Left ventricle myocardium inferior (tissue), 1 donor: ENCODE measurements around the gene GRIN2C. TPM values are rescaled to one million over a fixed set of nuclear protein-coding genes. Genes with fewer than 3 reads are reported as not detected.

Source experiments
- DNase-seq: peaks from one replicate; pipeline ENCODE4 v3.0.0-alpha.2; 2020
- H3K27ac ChIP-seq: fragments of 200-600 bp; replicated peaks from 2 replicates; pipeline ENCODE4 v1.8.0; 2021
- H3K27me3 ChIP-seq: fragments of 200-600 bp; 2 replicates; pipeline ENCODE4 v1.8.0; 2021; ENCODE audit warnings: low read depth
- H3K36me3 ChIP-seq: fragments of 200-600 bp; 2 replicates; pipeline ENCODE4 v1.8.0; 2021
- H3K4me1 ChIP-seq: fragments of 200-600 bp; 2 replicates; pipeline ENCODE4 v1.8.0; 2021
- H3K4me3 ChIP-seq: fragments of 200-600 bp; 2 replicates; pipeline ENCODE4 v1.8.0; 2021; ENCODE audit warnings: mild to moderate bottlenecking, moderate library complexity
- H3K9me3 ChIP-seq: fragments of 200-600 bp; replicated peaks from 2 replicates; pipeline ENCODE4 v1.8.0; 2021
- intact Hi-C: fragments of 100-400 bp; cut with micrococcal nuclease; formaldehyde crosslinking; loops from one replicate; pipeline ENCODE4 v1.11.0; 2022
- total RNA-seq: library from RNA; stranded (reverse); fragmentation: NEBNext Ultra II Directional; extraction: Animal tissue kit (Norgen Biotek cat#: 25700); gene quantifications from one replicate; pipeline ENCODE4 v1.2.1, GENCODE V29; 2021
- TF ChIP-seq, protein P1 (sequence below): fragments of 200-600 bp; IDR thresholded peaks from 2 replicates; pipeline ENCODE4 v1.8.0; 2021; ENCODE audit warnings: antibody characterized with exemption, mild to moderate bottlenecking, borderline replicate concordance
- donor health status: DM: no; HTN: yes; CAD: no; lungs with severe emphysema.

Gene GRIN2C
- total RNA-seq, 1 donor from 2014 or later: 0.52 TPM

- TF ChIP-seq, protein P1, sequence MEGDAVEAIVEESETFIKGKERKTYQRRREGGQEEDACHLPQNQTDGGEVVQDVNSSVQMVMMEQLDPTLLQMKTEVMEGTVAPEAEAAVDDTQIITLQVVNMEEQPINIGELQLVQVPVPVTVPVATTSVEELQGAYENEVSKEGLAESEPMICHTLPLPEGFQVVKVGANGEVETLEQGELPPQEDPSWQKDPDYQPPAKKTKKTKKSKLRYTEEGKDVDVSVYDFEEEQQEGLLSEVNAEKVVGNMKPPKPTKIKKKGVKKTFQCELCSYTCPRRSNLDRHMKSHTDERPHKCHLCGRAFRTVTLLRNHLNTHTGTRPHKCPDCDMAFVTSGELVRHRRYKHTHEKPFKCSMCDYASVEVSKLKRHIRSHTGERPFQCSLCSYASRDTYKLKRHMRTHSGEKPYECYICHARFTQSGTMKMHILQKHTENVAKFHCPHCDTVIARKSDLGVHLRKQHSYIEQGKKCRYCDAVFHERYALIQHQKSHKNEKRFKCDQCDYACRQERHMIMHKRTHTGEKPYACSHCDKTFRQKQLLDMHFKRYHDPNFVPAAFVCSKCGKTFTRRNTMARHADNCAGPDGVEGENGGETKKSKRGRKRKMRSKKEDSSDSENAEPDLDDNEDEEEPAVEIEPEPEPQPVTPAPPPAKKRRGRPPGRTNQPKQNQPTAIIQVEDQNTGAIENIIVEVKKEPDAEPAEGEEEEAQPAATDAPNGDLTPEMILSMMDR: no peak
- H3K27ac ChIP-seq: no peak overlapping the region
- DNase-seq: no peak
- intact Hi-C loops: no loop called here
- no peaks in the 10 kb centered on the region for H3K9me3 ChIP-seq
- H3K4me1 ChIP-seq: peaks cover 11% of the 10 kb centered on the region
- no peaks in the 10 kb centered on the region for H3K36me3 ChIP-seq
- peaks cover 70% of the 10 kb centered on the region for H3K27me3 ChIP-seq
- no peak overlapping the region for H3K4me3 ChIP-seq
Observed at GRCh38 chr17:74850310-74850709, 9.4 kb downstream of the GRIN2C start.

DNA sequence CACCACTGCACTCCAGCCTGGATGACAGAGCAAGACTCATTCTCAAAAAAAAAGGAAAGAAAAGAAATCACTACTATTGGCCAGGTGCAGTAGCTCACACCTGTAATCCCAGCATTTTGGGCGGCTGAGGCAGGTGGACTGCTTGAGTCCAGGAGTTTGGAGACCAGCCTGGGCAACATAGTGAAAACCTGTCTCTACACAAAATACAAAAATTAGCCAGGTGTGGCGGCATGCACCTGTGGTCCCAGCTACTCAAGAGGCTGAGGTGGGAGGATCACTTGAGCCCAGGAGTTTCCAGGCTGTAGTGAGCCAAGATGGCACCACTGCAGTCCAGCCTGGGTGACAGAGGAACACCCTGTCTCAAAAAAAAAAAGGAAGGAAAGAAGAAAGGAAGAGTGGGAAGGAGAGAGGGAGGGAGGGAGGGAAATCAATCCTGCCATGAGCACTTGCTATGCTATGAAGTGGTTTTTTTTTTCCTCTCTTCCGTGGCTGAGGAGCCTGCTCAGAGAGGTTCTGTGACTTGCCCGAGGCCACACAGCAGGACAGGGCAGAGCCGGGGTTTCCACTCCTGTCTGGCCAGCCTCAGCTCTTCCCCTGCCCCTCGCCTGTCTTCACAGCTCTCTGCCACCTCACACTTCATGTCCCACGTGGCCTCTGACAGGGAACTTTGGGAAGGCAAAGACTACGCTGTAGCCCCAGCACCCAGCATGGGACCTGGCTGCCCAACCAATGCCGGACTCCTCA, 10.9 kb downstream of the GRIN2C start:
- Histone ChIP-seq H3K9me3 (no peaks in the 10 kb centered on the region), H3K4me1 (peaks cover 11% of the 10 kb centered on the region), H3K27me3 (peaks cover 55% of the 10 kb centered on the region), H3K27ac (no peak overlapping the region), H3K36me3 (no peaks in the 10 kb centered on the region), H3K4me3 (no peak overlapping the region)
- intact Hi-C loops: no loop called here
- TF ChIP-seq, protein P1: no peak
- no peak for DNase-seq

- TF ChIP-seq, protein P1: no peak
- no peak overlapping the region for H3K27ac ChIP-seq
- peaks cover 17% of the 10 kb centered on the region for H3K4me1 ChIP-seq
- intact Hi-C loops: no loop called here
- H3K36me3 ChIP-seq: no peaks in the 10 kb centered on the region
- H3K4me3 ChIP-seq: no peak overlapping the region
- no peak for DNase-seq
- peaks cover 41% of the 10 kb centered on the region for H3K27me3 ChIP-seq
- no peaks in the 10 kb centered on the region for H3K9me3 ChIP-seq
Observed at GRCh38 chr17:74846621-74847020, 13.1 kb downstream of the GRIN2C start.

- DNase-seq: no peak
- Histone ChIP-seq H3K27me3 (peaks cover 22% of the 10 kb centered on the region), H3K9me3 (no peaks in the 10 kb centered on the region), H3K27ac (no peak overlapping the region), H3K36me3 (no peaks in the 10 kb centered on the region), H3K4me1 (peaks cover 36% of the 10 kb centered on the region), H3K4me3 (peak overlapping the region; percentile 64)
- TF ChIP-seq, protein P1: no peak
- intact Hi-C loops: no loop called here
Observed at GRCh38 chr17:74843352-74843627, 16.4 kb downstream of the GRIN2C start.

DNA sequence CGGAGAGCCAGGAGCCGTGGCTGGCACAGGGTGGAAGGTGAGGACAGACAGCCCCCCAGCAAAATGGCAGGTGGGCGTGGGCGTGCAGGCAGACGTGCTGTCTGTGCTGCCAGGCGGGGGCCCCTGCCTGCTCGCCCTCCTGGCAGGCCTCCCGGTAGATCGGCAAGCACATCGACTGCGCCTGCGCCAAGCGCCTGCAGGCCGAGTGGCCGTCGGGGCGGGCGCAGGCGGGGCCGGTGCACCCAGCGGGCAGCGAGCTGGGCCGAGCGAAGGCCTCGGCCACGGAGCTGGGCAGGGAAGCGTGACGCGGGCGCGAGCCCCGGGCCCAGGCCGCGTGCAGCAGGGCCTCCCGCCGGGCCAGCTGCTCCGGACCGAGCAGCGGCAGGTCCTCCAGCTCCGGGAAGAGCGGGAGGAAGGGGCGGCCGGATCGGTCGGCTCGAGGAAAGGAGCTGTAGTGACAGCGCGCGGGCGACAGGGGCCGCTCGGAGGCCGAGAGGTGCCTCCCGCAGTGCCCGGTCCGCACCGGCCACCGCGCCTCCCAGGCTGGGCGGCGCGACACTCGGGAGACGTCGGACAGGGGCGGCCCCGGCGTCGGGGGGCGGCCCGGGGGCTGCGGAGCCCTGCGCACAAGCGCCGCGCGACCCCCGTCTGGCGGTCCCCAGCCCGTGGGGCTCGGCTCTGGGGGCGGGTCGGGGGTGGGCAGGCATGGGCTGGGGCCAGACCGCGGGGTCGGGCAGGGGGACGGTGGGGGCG, 16.9 kb downstream of the GRIN2C start:
- Histone ChIP-seq H3K36me3 (no peaks in the 10 kb centered on the region), H3K27ac (peak overlapping the region; percentile 75), H3K9me3 (no peaks in the 10 kb centered on the region), H3K27me3 (peaks cover 22% of the 10 kb centered on the region), H3K4me3 (peak overlapping the region; percentile 64), H3K4me1 (peaks cover 36% of the 10 kb centered on the region)
- peak; percentile 76 for DNase-seq
- TF ChIP-seq, protein P1: peak; percentile 71
- intact Hi-C loops: no loop called here
